ENCODE results near the gene KCNQ1. TPM values are rescaled to one million over a fixed set of nuclear protein-coding genes. Genes with fewer than 3 reads are reported as not detected.

The KCNQ1 gene
- total RNA-seq, 3 donors from 2014 or later (not counting 1 experiment from before 2014, with no cell fraction given) = 1.9 to 7.8 (median 3.3) TPM

GRCh38 chr11:2523821-2524391 lies 79.1 kb downstream of the KCNQ1 start:
- Histone ChIP-seq H3K27ac (ENCODE audit: low read length) (no peak overlapping the region), H3K36me3 (ENCODE audit: control insufficient read depth, insufficient read depth, low read length) (no peaks in the 10 kb centered on the region), H3K27me3 (ENCODE audit: control insufficient read depth, insufficient read depth, low read length) (no peaks in the 10 kb centered on the region), H3K4me3 (ENCODE audit: low read length) (no peak overlapping the region), H3K4me1 (ENCODE audit: control insufficient read depth, insufficient read depth, low read length) (peaks cover 34% of the 10 kb centered on the region), H3K9me3 (ENCODE audit: control insufficient read depth, insufficient read depth, low read length) (no peaks in the 10 kb centered on the region)
- intact Hi-C loops (cut with micrococcal nuclease) = no loop called here
- Mint-ChIP-seq H3K9me3 (no peaks in the 10 kb centered on the region), H3K4me1 (peaks cover 0 to 5% of the 10 kb centered on the region in 2 donors), H3K4me3 (no peak overlapping the region), H3K36me3 (no peaks in the 10 kb centered on the region), H3K27ac (no peak overlapping the region), H3K27me3 (ENCODE audit: low read depth in 2 of 2) (peaks cover 16 to 27% of the 10 kb centered on the region in 2 donors)
- DNase-seq (peak in 1 of 2 donors; percentile 7), ATAC-seq (no peak)
- TF ChIP-seq CTCF (IDR thresholded peaks at IDR 0.05) = no peak
- 91% methylated on average over 18 of the region's 18 CpGs for WGBS (ENCODE audit: insufficient coverage)

GRCh38 chr11:2524446-2525165 lies 79.8 kb downstream of the KCNQ1 start:
- DNase-seq (peak in 1 of 2 donors; percentile 13), ATAC-seq (no peak)
- H3K36me3 Mint-ChIP-seq = no peaks in the 10 kb centered on the region
- Histone ChIP-seq H3K27ac (ENCODE audit: low read length) (no peak overlapping the region), H3K9me3 (ENCODE audit: control insufficient read depth, insufficient read depth, low read length) (no peaks in the 10 kb centered on the region), H3K36me3 (ENCODE audit: control insufficient read depth, insufficient read depth, low read length) (no peaks in the 10 kb centered on the region), H3K4me3 (ENCODE audit: low read length) (no peak overlapping the region), H3K4me1 (ENCODE audit: control insufficient read depth, insufficient read depth, low read length) (peaks cover 34% of the 10 kb centered on the region), H3K27me3 (ENCODE audit: control insufficient read depth, insufficient read depth, low read length) (no peaks in the 10 kb centered on the region)
- WGBS (ENCODE audit: insufficient coverage) = 79% methylated on average over 15 of the region's 15 CpGs
- peaks cover 22 to 27% of the 10 kb centered on the region in 2 donors for H3K27me3 Mint-ChIP-seq (ENCODE audit: low read depth in 2 of 2)
- no peak for TF ChIP-seq CTCF (IDR thresholded peaks at IDR 0.05)
- H3K4me1 Mint-ChIP-seq = peaks cover 0 to 5% of the 10 kb centered on the region in 2 donors
- H3K4me3 Mint-ChIP-seq = no peak overlapping the region
- H3K27ac Mint-ChIP-seq = no peak overlapping the region
- intact Hi-C loops (cut with micrococcal nuclease) = no loop called here
- H3K9me3 Mint-ChIP-seq = no peaks in the 10 kb centered on the region

GRCh38 chr11:2525166-2525861 lies 80.5 kb downstream of the KCNQ1 start:
- no peaks in the 10 kb centered on the region for H3K9me3 ChIP-seq (ENCODE audit: control insufficient read depth, insufficient read depth, low read length)
- H3K36me3 ChIP-seq (ENCODE audit: control insufficient read depth, insufficient read depth, low read length) = no peaks in the 10 kb centered on the region
- no peak overlapping the region for H3K27ac Mint-ChIP-seq
- H3K4me1 ChIP-seq (ENCODE audit: control insufficient read depth, insufficient read depth, low read length) = peaks cover 34% of the 10 kb centered on the region
- H3K36me3 Mint-ChIP-seq = no peaks in the 10 kb centered on the region
- H3K4me1 Mint-ChIP-seq = peaks cover 0 to 5% of the 10 kb centered on the region in 2 donors
- H3K4me3 Mint-ChIP-seq = no peak overlapping the region
- DNase-seq (peak in 1 of 2 donors; percentile 13), ATAC-seq (no peak)
- no peak overlapping the region for H3K4me3 ChIP-seq (ENCODE audit: low read length)
- no peak overlapping the region for H3K27ac ChIP-seq (ENCODE audit: low read length)
- TF ChIP-seq CTCF (IDR thresholded peaks at IDR 0.05) = no peak
- H3K9me3 Mint-ChIP-seq = no peaks in the 10 kb centered on the region
- intact Hi-C loops (cut with micrococcal nuclease) = no loop called here
- H3K27me3 ChIP-seq (ENCODE audit: control insufficient read depth, insufficient read depth, low read length) = no peaks in the 10 kb centered on the region
- H3K27me3 Mint-ChIP-seq (ENCODE audit: low read depth in 2 of 2) = peaks cover 22 to 27% of the 10 kb centered on the region in 2 donors
- WGBS (ENCODE audit: insufficient coverage) = 90% methylated on average over 17 of the region's 17 CpGs
